Endothelial cell of umbilical vein (primary cell): ENCODE results near the gene FLRT2. TPM values are rescaled to one million over a fixed set of nuclear protein-coding genes. Genes with fewer than 3 reads are reported as not detected.

Source experiments
- BruUV-seq: library from RNA; stranded (reverse); fragments of 400-500 nt; replicated peaks from 2 replicates; lab custom pipeline; 2021; lab: Mats Ljungman, UMichigan
- CTCF ChIA-PET: fragments of 300-600, 350-600 bp; sonication (Branson Sonifier 250); formaldehyde crosslinking; loops from one replicate; lab custom pipeline; 2021; ENCODE audit warnings: antibody characterized with exemption, inconsistent platforms; lab: Charles Lee
- POLR2A ChIA-PET: fragments of 300-600, 350-600 bp; sonication (Branson Sonifier 250); formaldehyde crosslinking; loops from one replicate; lab custom pipeline; 2021; ENCODE audit warnings: antibody characterized with exemption, inconsistent platforms; lab: Charles Lee
- DNase-seq: peaks from one replicate; pipeline ENCODE4 v3.0.0-alpha.2; 2011; ENCODE audit warnings: low read depth, low spot score
- FAIRE-seq: peaks from 2 replicates; lab custom pipeline; 2011; peaks lifted over from hg19 to GRCh38; lab: Jason Lieb, UNC
- H2AFZ ChIP-seq: 2 replicates; pipeline ENCODE4 v1.6.0; 2012; ENCODE audit warnings: low read depth, low read length, control low read depth, inconsistent platforms
- H3K27ac ChIP-seq: 2 replicates; pipeline ENCODE4 v1.5.1; 2011; ENCODE audit warnings: low read depth, mild to moderate bottlenecking, control low read depth, low read length, moderate library complexity; ENCODE audit not compliant: insufficient read depth
- H3K27me3 ChIP-seq, 2 experiments: 2 replicates each; pipeline versions ENCODE4 v1.6.0 to v1.6.1; 2011; ENCODE audit warnings: low read length in 2 of 2, mixed read lengths in 1 of 2; ENCODE audit not compliant: control insufficient read depth in 2 of 2, insufficient read depth in 2 of 2
- H3K36me3 ChIP-seq, 2 experiments: 2 replicates in 1 of 2; 3 replicates in 1 of 2; pipeline ENCODE4 v1.5.1; 2011; ENCODE audit warnings: low read length in 2 of 2, mild to moderate bottlenecking in 1 of 2, moderate library complexity in 1 of 2; ENCODE audit not compliant: control insufficient read depth in 2 of 2, insufficient read depth in 2 of 2; ENCODE audit errors: extremely low read depth in 1 of 2
- H3K4me1 ChIP-seq: 3 replicates; pipeline ENCODE4 v1.5.1; 2011; ENCODE audit warnings: mild to moderate bottlenecking, low read length; ENCODE audit not compliant: control insufficient read depth, insufficient read depth; ENCODE audit errors: extremely low read depth
- H3K4me2 ChIP-seq: 2 replicates; pipeline ENCODE4 v1.6.1; 2011; ENCODE audit warnings: low read length, control low read depth, mixed read lengths; ENCODE audit not compliant: insufficient read depth
- H3K4me3 ChIP-seq, 3 experiments: fragments of 200-600 bp in 1 of 3; sonication (generic), shearing (Covaris generic) in 1 of 3; replicated peaks in 1 of 3; 2 replicates each; pipeline ENCODE4 v1.5.1; 2011 to 2016; ENCODE audit warnings: control low read depth in 3 of 3, low read length in 3 of 3, mild to moderate bottlenecking in 2 of 3, inconsistent platforms in 1 of 3, low read depth in 1 of 3, moderate library complexity in 1 of 3; ENCODE audit not compliant: insufficient read depth in 1 of 3
- H3K79me2 ChIP-seq: 2 replicates; pipeline ENCODE4 v1.6.0; 2012; ENCODE audit warnings: low read length, inconsistent platforms; ENCODE audit not compliant: control insufficient read depth, insufficient read depth
- H3K9ac ChIP-seq: replicated peaks from 2 replicates; pipeline ENCODE3; 2011; ENCODE audit warnings: low read length, control low read depth; ENCODE audit not compliant: insufficient read depth; ENCODE audit errors: extremely low read depth
- H3K9me1 ChIP-seq: replicated peaks from 3 replicates; pipeline ENCODE4 v1.6.0; 2011; ENCODE audit warnings: mild to moderate bottlenecking, low read length; ENCODE audit not compliant: control insufficient read depth, insufficient read depth; ENCODE audit errors: extremely low read depth
- H3K9me3 ChIP-seq: replicated peaks from 2 replicates; pipeline ENCODE4 v1.5.1; 2012; ENCODE audit warnings: low read length, inconsistent platforms; ENCODE audit not compliant: control insufficient read depth, insufficient read depth
- H4K20me1 ChIP-seq: replicated peaks from 2 replicates; pipeline ENCODE3; 2011; ENCODE audit warnings: mild to moderate bottlenecking, low read length; ENCODE audit not compliant: control insufficient read depth, insufficient read depth; ENCODE audit errors: extremely low read depth
- CTCF ChIP-seq, 2 donors: IDR thresholded peaks; 1 replicate in 1 of 2; 2 replicates in 1 of 2; pipeline ENCODE4 v1.5.1; 2011; ENCODE audit warnings: low read length in 2 of 2, mild to moderate bottlenecking in 2 of 2, moderate library complexity in 2 of 2, control low read depth in 1 of 2, inconsistent platforms in 1 of 2, low read depth in 1 of 2; ENCODE audit not compliant: insufficient read depth in 1 of 2; ENCODE audit errors: extremely low read depth in 1 of 2
- EZH2 ChIP-seq: IDR thresholded peaks from 2 replicates; pipeline ENCODE4 v1.6.1; 2012; ENCODE audit warnings: borderline replicate concordance, low read depth, mild to moderate bottlenecking, moderate library complexity, low read length, inconsistent platforms; ENCODE audit not compliant: severe bottlenecking
- FOS ChIP-seq: IDR thresholded peaks from 2 replicates; pipeline ENCODE4 v1.6.1; 2011; ENCODE audit warnings: mild to moderate bottlenecking, low read length, moderate library complexity, borderline replicate concordance; ENCODE audit not compliant: insufficient read depth
- GATA2 ChIP-seq: IDR thresholded peaks from 2 replicates; pipeline ENCODE4 v1.7.0; 2011; ENCODE audit warnings: low read depth, mild to moderate bottlenecking, moderate library complexity, mixed read lengths, low read length; ENCODE audit not compliant: insufficient read length, insufficient read depth
- JUN ChIP-seq: IDR thresholded peaks from 2 replicates; pipeline ENCODE4 v1.6.1; 2011; ENCODE audit warnings: borderline replicate concordance, low read depth; ENCODE audit not compliant: insufficient read length, insufficient read depth
- MAX ChIP-seq: IDR thresholded peaks from 2 replicates; pipeline ENCODE4 v1.6.1; 2011; ENCODE audit not compliant: insufficient read depth, insufficient read length
- MYC ChIP-seq: IDR thresholded peaks from one replicate; pipeline ENCODE4 v1.6.1; 2011; ENCODE audit warnings: mild to moderate bottlenecking, low read depth, low read length
- POLR2A ChIP-seq: IDR thresholded peaks from 2 replicates; pipeline ENCODE4 v1.6.1; 2012; ENCODE audit warnings: low read depth, mild to moderate bottlenecking, control low read depth, low read length
- POLR2AphosphoS5 ChIP-seq: IDR thresholded peaks from 2 replicates; pipeline ENCODE4 v1.6.1; 2012; ENCODE audit warnings: low read depth, mild to moderate bottlenecking, control low read depth, low read length, moderate library complexity; ENCODE audit not compliant: insufficient read depth
- dilution Hi-C: fragments of 300-500 bp; cut with MboI; formaldehyde crosslinking; loops from one replicate; pipeline ENCODE4 v1.15.0; 2019; ENCODE audit warnings: low sequenced_read_pairs; ENCODE audit not compliant: extremely low pct_ligation_motif_present
- intact Hi-C: fragments of 100-400 bp; cut with micrococcal nuclease; formaldehyde crosslinking; loops from one replicate; pipeline ENCODE4 v1.10.0; 2022
- polyA plus RNA-seq, 4 experiments: library from polyadenylated mRNA; depleted of rRNA in 3 of 4; stranded (reverse) in 3 of 4; unstranded in 1 of 4; fragments of >200 nt; gene quantifications; 2 replicates each; pipeline versions ENCODE4 v1.2.1 to v1.2.3, GENCODE V29; 2011 to 2012; ENCODE audit warnings: missing spikeins in 1 of 4
- total RNA-seq: library from RNA; stranded (reverse); gene quantifications from 2 replicates; pipeline ENCODE4 v1.2.3, GENCODE V29; 2021

FLRT2 gene
- total and polyA plus RNA-seq, 2 donors (not counting 3 experiments of a cell fraction or from before 2014, with no cell fraction given), result 202 to 229 TPM

DNA sequence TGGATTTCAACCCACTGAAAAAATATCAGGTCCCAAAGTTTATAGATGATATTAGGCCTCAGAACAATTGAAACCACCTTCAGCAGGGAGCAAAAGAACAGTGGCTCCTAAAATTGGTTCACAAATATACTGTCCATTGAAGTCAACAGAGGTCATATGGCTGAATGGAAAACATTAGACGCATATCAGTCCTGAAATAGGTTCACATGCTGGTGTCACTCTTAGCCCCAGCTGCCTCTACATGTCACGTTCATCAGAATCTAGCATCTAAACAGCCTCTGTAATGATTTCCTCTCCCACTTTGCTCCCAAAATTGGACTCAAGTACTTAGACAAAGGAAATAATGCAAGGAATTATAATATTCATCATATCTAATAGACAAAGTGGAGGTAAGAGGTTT, 8.7 kb downstream of the FLRT2 start:
- Histone ChIP-seq H3K9me3 (no peaks in the 10 kb centered on the region), H3K27me3 (no peaks in the 10 kb centered on the region), H3K36me3 (peaks cover 8 to 10% of the 10 kb centered on the region in 2 experiments), H3K4me2 (no peak overlapping the region), H3K4me3 (no peak overlapping the region), H4K20me1 (peaks cover 21% of the 10 kb centered on the region), H3K79me2 (peaks cover 69% of the 10 kb centered on the region), H2AFZ (no peak overlapping the region), H3K9me1 (no peaks in the 10 kb centered on the region), H3K4me1 (peaks cover 27% of the 10 kb centered on the region), H3K9ac (no peak overlapping the region), H3K27ac (no peak overlapping the region)
- POLR2A ChIA-PET, result no interaction called here
- no TSS peak for BruUV-seq
- dilution Hi-C loops (no loop called here), intact Hi-C loops (loop anchor here (10.0 kb wide), 2 partner anchors 914 to 1414 kb away; no protein-coding TSS in a partner anchor)
- CTCF ChIA-PET, result interaction anchor here (2.3 kb wide), 1 partner anchor 11 kb away, joined by 11 read pairs; no protein-coding TSS in a partner anchor
- no peak for TF ChIP-seq MAX
- no peak for TF ChIP-seq POLR2A
- TF ChIP-seq MYC, result no peak
- no peak for TF ChIP-seq JUN
- TF ChIP-seq GATA2, result no peak
- TF ChIP-seq POLR2AphosphoS5, result no peak
- no peak for TF ChIP-seq FOS
- no peak for TF ChIP-seq CTCF (IDR thresholded peaks at IDR 0.05; ENCODE audit: extremely low read depth in 1 of 2, insufficient read depth in 1 of 2, low read depth in 1 of 2, low read length in 2 of 2)
- TF ChIP-seq EZH2, result no peak
- FAIRE-seq (no peak), DNase-seq (no peak)
